Tongue (tissue), 2 donors: ENCODE results near the gene NEK11. TPM values are rescaled to one million over a fixed set of nuclear protein-coding genes. Genes with fewer than 3 reads are reported as not detected.
"Not testable (repeated sequence)": the region's sequence is repeated elsewhere in the genome, so short reads cannot be mapped to it uniquely, and the experiment has no call there.

Experiments
- DNase-seq: peaks from one replicate; pipeline ENCODE4 v3.0.0-alpha.2; 2015
- total RNA-seq: library from RNA; depleted of rRNA; stranded (reverse); fragments of >200 nt; gene quantifications from one replicate; pipeline ENCODE4 v1.2.3, GENCODE V29; 2014

The NEK11 gene
- total RNA-seq, 1 donor from 2014 or later = 16.1 TPM

DNA sequence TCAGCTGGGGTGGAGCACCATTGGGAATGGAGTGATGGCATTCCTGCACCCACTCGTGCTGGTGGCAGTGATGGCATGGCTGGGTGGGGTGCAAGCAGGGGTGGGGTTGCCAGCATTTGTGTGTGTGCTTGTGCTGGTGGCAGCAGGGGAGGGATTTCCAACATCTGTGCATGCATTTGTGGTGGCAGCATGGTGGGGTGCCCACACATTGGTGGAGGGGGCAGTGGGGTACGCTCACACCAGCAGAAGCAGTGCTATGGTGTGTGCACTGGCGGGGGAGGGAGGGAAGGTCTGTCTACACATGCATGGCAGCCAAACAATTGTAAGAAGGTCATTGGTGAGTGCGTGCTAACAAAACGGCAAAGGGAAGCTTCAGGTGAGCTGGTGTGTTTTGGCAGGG lies 278.2 kb downstream of the NEK11 start:
- DNase-seq = no peak

- DNase-seq = no peak
Observed at GRCh38 chr3:131306242-131306641, 279.6 kb downstream of the NEK11 start.

GRCh38 chr3:131314318-131314717 lies 287.6 kb downstream of the NEK11 start:
- no peak for DNase-seq

DNA sequence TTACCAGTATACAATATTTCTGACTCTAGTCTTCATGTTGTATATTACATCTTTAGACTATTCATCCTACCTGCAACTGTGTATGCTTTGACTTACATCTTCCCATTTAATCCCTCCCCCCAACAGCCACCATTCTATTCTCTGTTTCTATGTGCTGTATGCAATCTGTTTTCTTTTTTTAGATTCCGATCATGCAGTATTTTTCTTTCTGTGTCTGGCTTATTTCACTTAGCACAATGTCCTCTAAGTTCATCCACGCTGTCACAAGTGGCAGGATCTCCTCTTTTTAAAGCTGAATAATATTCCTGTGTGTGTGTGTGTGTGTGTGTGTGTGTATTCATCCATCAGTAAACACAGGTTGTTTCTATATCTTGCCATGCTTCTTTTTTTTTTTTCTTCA lies 288.5 kb downstream of the NEK11 start:
- DNase-seq = no peak

GRCh38 chr3:131317667-131318066 lies 291.0 kb downstream of the NEK11 start:
- no peak for DNase-seq

DNA sequence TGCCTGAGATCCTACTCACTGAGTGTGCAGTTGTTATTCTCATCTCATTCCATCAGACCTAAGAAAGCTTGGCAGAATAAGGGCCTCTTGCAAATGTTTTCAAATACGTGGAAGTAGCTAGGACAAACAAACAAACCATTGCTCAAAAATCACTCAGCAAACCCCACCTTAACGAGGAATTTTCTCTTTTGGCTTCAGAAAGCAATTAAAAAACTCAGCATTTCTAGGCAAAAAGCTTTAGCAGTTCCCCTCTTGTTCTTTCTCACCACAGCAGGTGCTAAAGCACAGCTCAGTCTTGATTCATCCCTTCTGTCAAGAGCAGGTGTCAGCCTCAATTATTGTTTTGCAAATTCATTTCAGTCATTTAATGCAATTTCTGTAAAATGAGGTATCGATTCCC lies 296.3 kb downstream of the NEK11 start:
- no peak for DNase-seq

GRCh38 chr3:131323792-131324191 lies 297.1 kb downstream of the NEK11 start:
- no peak for DNase-seq

GRCh38 chr3:131324923-131325322 lies 298.2 kb downstream of the NEK11 start:
- DNase-seq = no peak

GRCh38 chr3:131326307-131326706 lies 299.6 kb downstream of the NEK11 start:
- DNase-seq = no peak

- no peak for DNase-seq
Observed at GRCh38 chr3:131328721-131329120, 302.0 kb downstream of the NEK11 start.

- no peak for DNase-seq
Observed at GRCh38 chr3:131329774-131330173, 303.1 kb downstream of the NEK11 start.

DNA sequence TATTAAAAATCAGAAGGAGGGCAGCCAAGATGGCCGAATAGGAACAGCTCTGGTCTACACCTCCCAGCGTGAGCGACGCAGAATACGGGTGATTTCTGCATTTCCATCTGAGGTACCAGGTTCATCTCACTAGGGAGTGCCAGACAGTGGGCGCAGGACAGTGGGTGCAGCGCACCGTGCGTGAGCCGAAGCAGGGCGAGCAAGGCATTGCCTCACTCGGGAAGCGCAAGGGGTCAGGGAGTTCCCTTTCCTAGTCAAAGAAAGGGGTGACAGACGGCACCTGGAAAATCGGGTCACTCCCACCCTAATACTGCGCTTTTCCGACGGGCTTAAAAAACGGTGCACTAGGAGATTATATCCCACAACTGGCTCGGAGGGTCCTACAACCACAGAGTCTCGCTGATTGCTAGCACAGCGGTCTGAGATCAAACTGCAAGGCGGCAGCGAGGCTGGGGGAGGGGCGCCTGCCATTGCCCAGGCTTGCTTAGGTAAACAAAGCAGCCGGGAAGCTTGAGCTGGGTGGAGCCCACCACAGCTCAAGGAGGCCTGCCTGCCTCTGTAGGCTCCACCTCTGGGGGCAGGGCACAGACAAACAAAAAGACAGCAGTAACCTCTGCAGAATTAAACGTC lies 304.9 kb downstream of the NEK11 start:
- not testable (repeated sequence) for DNase-seq

- DNase-seq = no peak
Observed at GRCh38 chr3:131338948-131339640, 312.4 kb downstream of the NEK11 start.

DNA sequence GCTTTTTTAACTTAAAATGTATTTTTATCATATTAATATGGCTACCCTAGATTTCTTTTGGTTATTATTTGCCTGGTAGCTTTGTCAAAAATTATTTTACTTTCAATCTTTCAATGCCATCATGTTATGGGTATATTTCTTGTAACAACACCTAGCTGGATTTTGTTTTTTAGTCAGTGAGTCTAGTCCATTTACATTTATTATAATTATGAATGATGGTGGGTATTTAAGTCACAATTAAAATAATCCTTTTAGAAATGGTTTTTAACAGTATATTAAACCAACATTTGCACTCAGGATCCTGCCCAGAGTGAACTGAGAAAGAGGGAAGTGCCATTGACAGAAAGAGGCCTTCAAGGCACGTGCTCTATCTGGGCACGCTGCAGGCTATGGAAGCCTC lies 315.1 kb downstream of the NEK11 start:
- no peak for DNase-seq

- DNase-seq = no peak
Observed at GRCh38 chr3:131348911-131349310, 322.2 kb downstream of the NEK11 start.

- no peak for DNase-seq
Observed at GRCh38 chr3:131349454-131349853, 322.8 kb downstream of the NEK11 start.

- DNase-seq = no peak
Observed at GRCh38 chr3:131349946-131350347, 323.3 kb downstream of the NEK11 start.

GRCh38 chr3:131350506-131350905 lies 323.8 kb downstream of the NEK11 start:
- DNase-seq = no peak

GRCh38 chr3:131353016-131353877 lies 326.6 kb downstream of the NEK11 start:
- DNase-seq = no peak

DNA sequence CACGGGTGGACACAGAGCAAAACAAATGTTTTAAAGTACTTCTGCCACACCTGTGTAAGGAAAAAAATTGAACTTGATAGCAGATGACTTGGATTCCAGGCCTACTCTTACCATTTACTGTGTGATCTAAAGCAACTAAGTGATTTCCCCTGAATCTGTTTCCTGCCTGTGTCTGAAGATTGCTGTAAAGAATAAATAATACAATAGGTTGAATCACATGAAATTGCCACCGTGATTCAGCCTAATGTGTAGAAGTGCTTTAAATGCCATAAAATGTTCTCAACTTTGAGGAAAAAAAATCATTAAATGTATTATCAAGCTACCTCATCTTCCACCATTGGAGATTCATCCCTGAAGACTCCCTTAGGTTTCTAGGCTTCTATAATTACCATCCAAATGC lies 327.3 kb downstream of the NEK11 start:
- no peak for DNase-seq

DNA sequence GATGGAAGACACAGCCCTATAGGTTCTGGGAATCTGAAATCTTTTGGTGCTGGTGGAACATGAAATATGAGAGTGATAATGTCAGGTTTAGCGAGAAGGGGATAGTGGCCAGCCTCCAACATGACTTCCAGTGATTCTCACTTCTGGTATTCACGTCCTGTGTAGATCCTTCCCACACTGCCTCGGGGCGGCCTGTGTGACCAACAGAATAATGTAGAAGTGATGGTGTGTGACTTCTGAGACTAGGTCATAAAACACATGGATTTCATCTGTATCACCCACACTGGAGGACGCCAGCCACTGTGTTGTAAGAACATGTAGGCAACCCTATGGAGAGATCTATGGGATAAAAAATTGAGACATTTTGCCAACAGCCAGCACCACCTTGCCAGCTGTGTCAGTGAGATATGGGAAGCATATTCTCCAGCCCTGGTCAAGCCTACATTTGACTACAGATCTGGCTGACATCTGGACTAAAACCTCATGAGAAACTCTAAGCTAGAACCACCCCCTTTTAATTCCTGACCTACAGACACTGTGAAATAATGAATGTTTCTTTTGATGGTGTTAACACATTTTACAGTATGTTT lies 329.4 kb downstream of the NEK11 start:
- no peak for DNase-seq

- no peak for DNase-seq
Observed at GRCh38 chr3:131357275-131357674, 330.6 kb downstream of the NEK11 start.
